K562 (cell line): Measurements from ENCODE around the gene ITPR3. TPM values are rescaled to one million over a fixed set of nuclear protein-coding genes. Genes with fewer than 3 reads are reported as not detected.

Experiments
- ATAC-seq: fragments of 200-7000 bp; cut with Tn5 transposase; 3 replicates; pipeline ENCODE4 v1.9.1; 2020; ENCODE audit warnings: moderate library complexity
- BruUV-seq: library from RNA; stranded (reverse); fragments of 400-500 nt; replicated peaks from 2 replicates; lab custom pipeline; 2021; lab: Mats Ljungman, UMichigan
- CTCF ChIA-PET: fragments of 300-600 bp; formaldehyde crosslinking; extraction: SDS; loops from one replicate; lab custom pipeline; 2021; ENCODE audit warnings: low intra/inter-chr PET ratio; lab: Yijun Ruan, JAX
- POLR2A ChIA-PET: fragments of 300-600, 350-650 bp; sonication (Branson Sonifier 250); formaldehyde crosslinking; extraction: SDS; loops from one replicate; lab custom pipeline; 2021; ENCODE audit warnings: antibody characterized with exemption, inconsistent platforms; lab: Yijun Ruan, JAX
- DNase-seq, 4 experiments: peaks; one replicate each; pipeline versions ENCODE4 v3.0.0 to v3.0.0-alpha.2; 2011 to 2018; ENCODE audit warnings: low spot score in 3 of 4, mixed read lengths in 3 of 4; ENCODE audit errors: extremely low read depth in 1 of 4
- FAIRE-seq: peaks from 2 replicates; lab custom pipeline; 2011; peaks lifted over from hg19 to GRCh38; lab: Jason Lieb, UNC
- H2AFZ ChIP-seq: 2 replicates; pipeline ENCODE4 v1.6.0; 2011; ENCODE audit warnings: low read depth, low read length, control low read depth, inconsistent platforms
- H3K27ac ChIP-seq: fragments of 200-600 bp; 3 replicates; pipeline ENCODE4 v1.8.0; 2011; ENCODE audit warnings: low read depth, mild to moderate bottlenecking, control low read depth, inconsistent platforms, low read length, moderate library complexity, mixed read lengths; ENCODE audit errors: extremely low read depth
- H3K27me3 ChIP-seq, 2 experiments: fragments of 300-600 bp in 1 of 2; 2 replicates in 1 of 2; 3 replicates in 1 of 2; pipeline versions ENCODE4 v1.6.0 to v1.8.0; 2011; ENCODE audit warnings: inconsistent platforms in 2 of 2, low read length in 2 of 2, mild to moderate bottlenecking in 1 of 2, mixed read lengths in 1 of 2, moderate library complexity in 1 of 2; ENCODE audit not compliant: control insufficient read depth in 2 of 2, insufficient read depth in 2 of 2
- H3K36me3 ChIP-seq: fragments of 300-600 bp; 3 replicates; pipeline ENCODE4 v1.8.0; 2011; ENCODE audit warnings: mild to moderate bottlenecking, low read length, inconsistent platforms; ENCODE audit not compliant: control insufficient read depth, insufficient read depth
- H3K4me1 ChIP-seq, 2 experiments: fragments of 200-600 bp in 1 of 2; replicated peaks in 1 of 2; 2 replicates in 1 of 2; 3 replicates in 1 of 2; pipeline versions ENCODE4 v1.5.1 to v1.8.0; 2011; ENCODE audit warnings: inconsistent platforms in 2 of 2, low read length in 2 of 2, mild to moderate bottlenecking in 1 of 2, mixed read lengths in 1 of 2, moderate library complexity in 1 of 2; ENCODE audit not compliant: control insufficient read depth in 2 of 2, insufficient read depth in 2 of 2
- H3K4me2 ChIP-seq: 2 replicates; pipeline ENCODE4 v1.6.1; 2011; ENCODE audit warnings: low read length, control low read depth, inconsistent platforms, mixed read lengths; ENCODE audit not compliant: insufficient read depth
- H3K4me3 ChIP-seq: fragments of 200-600 bp; sonication (generic), shearing (Covaris generic); 2 replicates; pipeline ENCODE4 v1.5.1; 2016; ENCODE audit warnings: control low read depth, inconsistent platforms
- H3K79me2 ChIP-seq: fragments of 200-600 bp; 3 replicates; pipeline ENCODE4 v1.8.0; 2011; ENCODE audit warnings: low read length, inconsistent platforms; ENCODE audit not compliant: control insufficient read depth, insufficient read depth
- H3K9ac ChIP-seq, 2 experiments: 2 replicates each; pipeline versions ENCODE4 v1.6.0 to v1.6.1; 2011; ENCODE audit warnings: low read depth in 2 of 2, low read length in 2 of 2, control low read depth in 1 of 2, inconsistent platforms in 1 of 2, mild to moderate bottlenecking in 1 of 2, mixed read lengths in 1 of 2; ENCODE audit not compliant: insufficient read depth in 1 of 2
- H3K9me1 ChIP-seq: one replicate; pipeline ENCODE4 v1.6.0; 2011; ENCODE audit warnings: inconsistent platforms, mild to moderate bottlenecking, low read length, moderate library complexity; ENCODE audit not compliant: control insufficient read depth, insufficient read depth
- H3K9me3 ChIP-seq: replicated peaks from 2 replicates; pipeline ENCODE4 v1.5.1; 2011; ENCODE audit warnings: low read depth, low read length, inconsistent platforms; ENCODE audit not compliant: control insufficient read depth, insufficient read depth
- H4K20me1 ChIP-seq: replicated peaks from 2 replicates; pipeline ENCODE4 v1.6.1; 2011; ENCODE audit warnings: low read length, inconsistent platforms, mixed read lengths; ENCODE audit not compliant: control insufficient read depth, insufficient read depth
- BCLAF1 ChIP-seq, 2 experiments: fragments of 450-650 bp in 1 of 2; IDR thresholded peaks; 2 replicates each; pipeline ENCODE4 v1.6.1; 2011 to 2017; ENCODE audit warnings: low read depth in 2 of 2, antibody characterized with exemption in 1 of 2, borderline replicate concordance in 1 of 2, low read length in 1 of 2, mild to moderate bottlenecking in 1 of 2, mixed read lengths in 1 of 2; ENCODE audit not compliant: control insufficient read depth in 1 of 2
- CBX2 ChIP-seq: fragments of 200-600 bp; sonication (generic); IDR thresholded peaks from one replicate; pipeline ENCODE4 v1.6.1; 2012; ENCODE audit warnings: mild to moderate bottlenecking, low read length, inconsistent platforms; ENCODE audit not compliant: insufficient read depth, poor library complexity, severe bottlenecking
- COPS2 ChIP-seq: fragments of 450-650 bp; conservative IDR thresholded peaks from 2 replicates; pipeline ENCODE4 v1.6.1; 2016; ENCODE audit warnings: mild to moderate bottlenecking, moderate library complexity
- CUX1 ChIP-seq: fragments of 200-800 bp; sonication (Bioruptor generic); IDR thresholded peaks from 2 replicates; pipeline ENCODE4 v1.6.1; 2016; ENCODE audit warnings: missing genetic modification characterization, missing compliant biosample characterization
- EHMT2 ChIP-seq: fragments of 450-650 bp; IDR thresholded peaks from 2 replicates; pipeline ENCODE4 v1.6.1; 2018; ENCODE audit warnings: antibody characterized with exemption
- FOXP1 ChIP-seq: sonication (generic); formaldehyde crosslinking; IDR thresholded peaks from 2 replicates; pipeline ENCODE4 v1.8.0; 2022; ENCODE audit warnings: mild to moderate bottlenecking, missing genetic modification reagents
- HNRNPH1 ChIP-seq: fragments of 200-400 bp; formaldehyde crosslinking; optimal IDR thresholded peaks from 2 replicates; pipeline ENCODE3; 2017; ENCODE audit warnings: low read depth, mild to moderate bottlenecking, low read length, moderate library complexity
- MED1 ChIP-seq: sonication (generic); formaldehyde crosslinking; IDR thresholded peaks from 2 replicates; pipeline ENCODE4 v1.8.1; 2023; ENCODE audit warnings: missing genetic modification reagents, borderline replicate concordance
- SOX6 ChIP-seq: fragments of 450-650 bp; IDR thresholded peaks from 2 replicates; pipeline ENCODE4 v1.6.1; 2014; ENCODE audit warnings: mild to moderate bottlenecking
- SPI1 ChIP-seq: IDR thresholded peaks from 2 replicates; pipeline ENCODE4 v1.6.1; 2011; ENCODE audit warnings: low read depth, low read length, control low read depth, borderline replicate concordance
- ZFP36 ChIP-seq: fragments of 150-350 bp; IDR thresholded peaks from 2 replicates; pipeline ENCODE4 v1.6.1; 2018; ENCODE audit warnings: low read length, low read depth; ENCODE audit not compliant: partially characterized antibody
- WGBS: fragments of 100-300 bp; shearing (Covaris generic); methylation state at CpG from one replicate; pipeline ENCODE4 v1.1.6; 2016; ENCODE audit warnings: low coverage, mixed read lengths; ENCODE audit not compliant: insufficient coverage; ENCODE audit errors: missing lambda C conversion rate; 5-methylcytosine and 5-hydroxymethylcytosine counted together
- in situ Hi-C: fragments of 300-500 bp; cut with MboI; formaldehyde crosslinking; loops from 4 replicates; pipeline ENCODE4 v1.15.0; 2018; ENCODE audit warnings: inconsistent platforms, mixed read lengths
- intact Hi-C: fragments of 100-400 bp; cut with micrococcal nuclease; formaldehyde crosslinking; loops from 2 replicates; pipeline ENCODE4 v1.14.2; 2022
- polyA plus RNA-seq, 8 experiments: library from polyadenylated mRNA; depleted of rRNA in 4 of 8; stranded (reverse) in 5 of 8; unstranded in 3 of 8; fragments of >200 nt; fragmentation: Nextera tagmentation in 2 of 8; fragmentation: Illumina TruSeq in 1 of 8; extraction: Ambion mirVana in 2 of 8; extraction: Trizol in 1 of 8; gene quantifications; 2 replicates each; pipeline versions ENCODE4 v1.2.1 to v1.2.3, GENCODE V29; 2011 to 2014; ENCODE audit warnings: inconsistent platforms in 1 of 8, missing spikeins in 1 of 8
- total RNA-seq, 7 experiments: library from RNA; depleted of rRNA in 6 of 7; stranded (reverse); fragments of >200 nt in 6 of 7; fragmentation: Illumina TruSeq in 2 of 7; extraction: Trizol in 2 of 7; gene quantifications; 2 replicates each; pipeline versions ENCODE4 v1.2.1 to v1.2.3, GENCODE V29; 2011 to 2021; ENCODE audit warnings: low replicate concordance in 1 of 7

Gene ITPR3
- total and polyA plus RNA-seq, 9 of the 15 experiments (the other 6 are each of a cell fraction or from before 2014, with no cell fraction given), result 0.39 to 35.7 (median 13.2) TPM

- WGBS, result 88% methylated on average over 11 of the region's 11 CpGs
- no peak overlapping the region for H3K4me2 ChIP-seq
- no peak for TF ChIP-seq ZFP36
- TF ChIP-seq MED1 (CRISPR knock-in tag), result no peak
- TF ChIP-seq HNRNPH1, result no peak
- TF ChIP-seq CUX1, result no peak
- no peak for TF ChIP-seq BCLAF1 (IDR thresholded peaks at IDR 0.05; ENCODE audit: borderline replicate concordance in 1 of 2, control insufficient read depth in 1 of 2, low read depth in 2 of 2, low read length in 1 of 2)
- no peak for TF ChIP-seq SPI1
- TF ChIP-seq SOX6, result no peak
- no peak for TF ChIP-seq FOXP1 (CRISPR knock-in tag)
- TF ChIP-seq COPS2, result no peak
- no peak for TF ChIP-seq CBX2
- TF ChIP-seq EHMT2, result no peak
- TF ChIP-seq, all 486 proteins: peak for 0
- Histone ChIP-seq H3K9me3 (no peaks in the 10 kb centered on the region), H4K20me1 (no peaks in the 10 kb centered on the region; the same call in 1 of the 2 replicates), H3K79me2 (no peaks in the 10 kb centered on the region), H3K9ac (no peak overlapping the region), H3K4me1 (peaks cover 0 to 6% of the 10 kb centered on the region in 2 experiments; a peak in 1 of 5 replicates), H3K36me3 (peaks cover 64% of the 10 kb centered on the region; the same call in 2 of the 3 replicates), H3K9me1 (no peaks in the 10 kb centered on the region), H2AFZ (no peak overlapping the region), H3K4me3 (no peak overlapping the region), H3K27ac (no peak overlapping the region), H3K27me3 (no peaks in the 10 kb centered on the region)
- CTCF ChIA-PET, result no interaction called here
- POLR2A ChIA-PET, result interaction anchor here (1.3 kb wide), 1 partner anchor 19 kb away, joined by 3 read pairs; no protein-coding TSS in a partner anchor
- ATAC-seq (no peak), DNase-seq (no peak), FAIRE-seq (no peak)
- no TSS peak for BruUV-seq
- in situ Hi-C loops, result no loop called here
- intact Hi-C loops, result no loop called here
Measured at GRCh38 chr6:33662318-33662717, 41.2 kb downstream of the ITPR3 start.
